HG03432 (cell line): ENCODE data around the gene ATAD2B.
A peak's percentile ranks its signal among the peaks of the same experiment; 100 is the strongest.
"Not testable (repeated sequence)": the region's sequence is repeated elsewhere in the genome, so short reads cannot be mapped to it uniquely, and the experiment has no call there.

ENCODE experiments used
- ATAC-seq: cut with Tn5 transposase; IDR thresholded peaks from one replicate; pipeline ENCODE4 v1.9.1; 2021; ENCODE audit warnings: mild to moderate bottlenecking, moderate library complexity; ENCODE audit not compliant: unreplicated experiment

The ATAD2B gene

DNA sequence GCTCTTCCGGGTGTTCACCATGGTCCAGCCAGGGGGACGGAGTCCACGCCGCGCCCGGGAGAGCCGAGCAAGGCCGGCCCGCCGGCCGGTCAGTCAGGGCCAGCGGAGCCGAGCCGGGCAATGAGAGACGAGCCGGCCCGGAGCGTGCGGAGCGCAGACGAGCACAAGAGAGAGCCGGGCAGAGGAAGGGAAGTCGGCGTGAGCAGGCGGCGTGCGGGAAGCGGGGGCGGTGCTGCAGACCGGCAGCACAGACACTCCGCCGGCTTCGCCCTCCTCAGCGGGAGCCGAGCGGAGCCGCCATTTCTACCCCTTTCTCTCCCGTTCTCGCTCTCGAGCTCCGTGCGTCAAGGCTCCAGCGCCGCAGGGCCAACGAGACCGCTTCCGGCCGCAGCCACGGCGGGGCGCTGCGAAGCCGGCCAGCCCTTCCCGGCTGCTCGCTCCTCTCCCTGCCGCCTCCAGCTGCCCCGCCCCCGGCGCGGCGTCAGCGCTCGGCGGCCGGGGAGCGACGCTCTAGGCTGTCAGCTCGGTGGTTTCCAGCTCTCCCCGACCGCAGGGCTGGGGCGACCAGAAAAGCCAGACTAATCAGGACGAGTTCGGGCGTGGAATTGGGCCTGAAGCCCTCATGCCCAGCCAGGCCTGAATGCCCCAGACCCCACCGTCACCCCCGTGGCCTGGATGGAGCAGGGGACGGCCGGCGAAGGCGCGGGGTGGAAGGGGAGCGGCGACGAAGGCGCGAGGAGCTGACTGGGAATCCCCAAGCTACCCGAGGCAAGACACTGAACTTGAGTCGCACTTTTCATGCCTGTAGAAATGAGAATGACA, at the start of gene ATAD2B:
ATAD2B (minus strand) TSS at position 374 of the 822 bp plus-strand sequence; CDS start at position 21, 353 bp downstream.
- peak; percentile 82 for ATAC-seq

- no peak for ATAC-seq
Observed at GRCh38 chr2:23967846-23968245, 40.9 kb upstream of the ATAD2B start.

DNA sequence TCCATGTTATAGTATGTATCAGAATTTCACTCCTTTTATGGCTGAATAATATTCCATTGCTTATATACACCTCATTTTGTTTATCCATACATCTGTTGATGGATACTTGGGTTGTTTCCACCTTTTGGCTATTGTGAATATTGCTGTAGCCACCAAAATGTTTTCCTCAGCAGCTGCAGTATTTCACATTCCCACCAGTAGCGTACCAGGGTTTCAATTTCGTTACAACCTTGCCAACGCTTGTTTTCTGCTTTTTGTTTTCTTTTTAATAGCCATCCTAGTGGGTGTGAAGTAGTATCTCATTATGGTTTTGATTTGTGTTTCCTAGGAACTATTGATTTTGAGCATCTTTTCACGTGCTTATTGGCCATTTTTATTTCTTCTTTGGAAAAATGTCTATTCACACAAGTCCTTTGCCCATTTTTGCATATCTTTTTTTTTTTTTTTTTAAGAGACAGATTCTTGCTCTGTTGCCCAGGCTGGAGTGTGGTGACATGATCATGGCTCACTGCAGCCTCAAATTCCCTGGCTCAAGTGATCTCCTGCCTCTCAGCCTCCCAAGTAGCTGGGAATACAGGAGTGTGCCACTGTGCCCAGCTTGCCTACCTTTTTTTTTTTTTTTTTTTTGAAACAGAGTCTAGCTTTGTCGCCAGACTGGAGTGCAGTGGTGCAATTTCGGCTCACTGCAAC, 27.5 kb upstream of the ATAD2B start:
- no peak for ATAC-seq

GRCh38 chr2:23953625-23954024, 26.7 kb upstream of the ATAD2B start:
- ATAC-seq, result no peak

DNA sequence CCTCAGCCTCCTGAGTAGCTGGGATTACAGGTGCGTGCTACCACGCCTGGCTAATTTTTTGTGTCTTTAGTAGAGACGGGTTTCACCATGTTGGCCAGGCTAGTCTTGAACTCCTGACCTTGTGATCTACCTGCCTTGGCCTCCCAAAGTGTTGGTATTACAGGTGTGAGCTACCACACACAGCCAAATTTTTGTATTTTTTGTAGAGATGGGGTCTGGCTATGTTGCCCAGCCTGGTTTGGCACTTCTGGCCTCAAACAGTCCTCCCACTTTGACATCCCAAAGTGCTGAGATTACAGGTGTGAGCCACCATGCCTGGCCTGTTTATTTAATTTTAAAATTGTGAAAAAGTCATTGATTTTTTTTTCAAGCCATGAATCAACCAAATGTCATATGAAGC, 25.6 kb upstream of the ATAD2B start:
- ATAC-seq, result not testable (repeated sequence)

DNA sequence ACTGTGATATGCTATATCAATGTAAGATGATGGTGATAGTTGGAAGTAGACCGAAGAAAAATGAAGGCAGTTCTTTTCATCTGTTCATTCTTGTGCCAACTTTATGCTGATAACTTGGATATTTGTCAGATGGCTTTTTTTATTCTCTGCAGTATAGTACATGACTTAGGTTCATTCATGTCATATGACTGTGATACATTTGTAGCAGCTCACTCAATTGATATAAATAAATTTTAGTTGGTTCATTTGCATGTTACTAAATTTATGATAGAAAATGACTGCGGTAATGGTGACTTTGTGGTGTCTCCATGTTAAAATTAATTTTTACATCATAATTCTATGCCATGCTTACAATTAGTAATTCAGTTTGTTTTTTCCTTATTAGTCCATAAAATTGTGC, 20.4 kb upstream of the ATAD2B start:
- ATAC-seq, result no peak

DNA sequence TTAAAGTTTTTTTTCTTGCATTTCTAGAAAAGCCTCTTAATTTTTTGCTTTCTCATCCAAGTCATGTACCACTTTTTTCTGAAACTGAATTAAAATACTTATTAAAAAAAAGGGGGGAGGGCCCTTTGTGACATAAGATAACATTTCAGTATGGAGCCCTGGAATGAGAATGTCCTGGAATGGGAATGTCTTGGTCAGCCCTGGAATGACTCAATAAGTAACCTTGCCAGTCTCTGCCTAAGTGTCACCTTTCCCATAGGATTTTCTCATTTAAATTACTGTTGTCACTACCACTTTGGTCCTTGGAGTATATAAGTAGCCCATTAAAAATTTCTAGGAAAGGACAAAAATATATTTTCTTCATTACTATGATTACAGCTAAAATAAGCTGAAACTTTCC, 18.1 kb upstream of the ATAD2B start:
- no peak for ATAC-seq

DNA sequence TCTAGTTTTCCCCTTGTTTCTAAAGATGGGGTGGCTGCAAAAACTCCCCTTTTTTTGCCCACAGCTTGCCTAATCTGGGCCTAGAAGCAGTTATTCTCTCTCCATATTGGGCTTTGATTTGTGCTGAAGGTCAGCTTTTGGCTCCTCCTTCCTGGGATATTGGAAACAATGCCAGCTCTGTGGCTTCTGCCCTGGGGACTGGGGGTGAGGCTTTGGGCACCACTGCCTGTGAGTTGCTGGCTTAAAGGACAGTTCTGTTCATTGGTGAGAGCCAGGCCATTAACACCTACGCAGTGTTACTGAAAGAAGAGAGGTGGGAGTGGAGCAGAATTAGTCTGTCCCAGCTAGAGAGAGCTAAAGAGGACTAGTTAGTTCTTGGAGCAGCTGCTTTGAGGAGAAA, 17.6 kb upstream of the ATAD2B start:
- no peak for ATAC-seq

- no peak for ATAC-seq
Observed at GRCh38 chr2:23943666-23944065, 16.7 kb upstream of the ATAD2B start.

- no peak for ATAC-seq
Observed at GRCh38 chr2:23941644-23942043, 14.7 kb upstream of the ATAD2B start.

DNA sequence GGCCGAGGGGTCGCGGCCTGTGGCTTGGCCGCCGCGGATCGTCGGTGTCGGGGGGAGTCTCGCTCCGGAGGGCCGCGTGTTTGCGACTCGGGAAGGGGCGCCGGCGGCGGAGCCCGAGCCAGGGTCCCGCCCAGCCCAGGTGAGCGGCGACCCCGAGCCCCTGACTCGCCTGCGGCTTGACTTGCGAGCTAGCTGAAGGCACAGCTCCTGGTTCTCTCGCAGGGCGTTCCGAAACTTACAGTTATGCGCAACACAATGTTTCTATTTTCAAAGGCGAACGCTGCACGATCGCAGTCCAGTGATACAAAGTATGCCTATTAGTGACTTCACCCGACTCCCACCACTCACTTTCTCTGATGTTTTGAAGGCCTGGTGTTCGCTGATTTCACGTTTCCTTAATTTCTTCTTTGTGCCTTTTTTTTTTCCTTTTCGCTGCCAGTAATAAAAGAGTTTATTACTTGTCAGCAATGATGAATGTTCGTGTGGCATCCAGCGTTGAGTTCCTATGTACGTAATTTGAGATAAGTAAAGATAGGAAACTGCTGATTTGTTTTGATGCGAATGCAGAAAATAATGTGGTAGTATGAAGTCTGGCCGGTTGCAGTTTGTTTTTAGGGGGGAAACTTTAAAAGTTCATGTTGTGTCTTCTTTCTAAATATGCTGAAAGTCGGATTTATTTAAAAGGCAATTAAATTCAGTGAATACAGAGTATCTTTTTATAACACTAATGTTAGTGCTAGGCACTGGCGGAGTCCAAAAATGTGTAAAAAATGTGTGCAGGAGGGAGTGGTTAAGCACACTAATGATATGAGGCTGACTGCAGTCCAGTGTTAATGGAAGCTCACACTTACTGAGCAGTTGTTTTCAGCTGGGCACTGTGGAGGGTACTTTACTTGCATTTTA, 14.0 kb upstream of the ATAD2B start:
- ATAC-seq, result peak; percentile 60

DNA sequence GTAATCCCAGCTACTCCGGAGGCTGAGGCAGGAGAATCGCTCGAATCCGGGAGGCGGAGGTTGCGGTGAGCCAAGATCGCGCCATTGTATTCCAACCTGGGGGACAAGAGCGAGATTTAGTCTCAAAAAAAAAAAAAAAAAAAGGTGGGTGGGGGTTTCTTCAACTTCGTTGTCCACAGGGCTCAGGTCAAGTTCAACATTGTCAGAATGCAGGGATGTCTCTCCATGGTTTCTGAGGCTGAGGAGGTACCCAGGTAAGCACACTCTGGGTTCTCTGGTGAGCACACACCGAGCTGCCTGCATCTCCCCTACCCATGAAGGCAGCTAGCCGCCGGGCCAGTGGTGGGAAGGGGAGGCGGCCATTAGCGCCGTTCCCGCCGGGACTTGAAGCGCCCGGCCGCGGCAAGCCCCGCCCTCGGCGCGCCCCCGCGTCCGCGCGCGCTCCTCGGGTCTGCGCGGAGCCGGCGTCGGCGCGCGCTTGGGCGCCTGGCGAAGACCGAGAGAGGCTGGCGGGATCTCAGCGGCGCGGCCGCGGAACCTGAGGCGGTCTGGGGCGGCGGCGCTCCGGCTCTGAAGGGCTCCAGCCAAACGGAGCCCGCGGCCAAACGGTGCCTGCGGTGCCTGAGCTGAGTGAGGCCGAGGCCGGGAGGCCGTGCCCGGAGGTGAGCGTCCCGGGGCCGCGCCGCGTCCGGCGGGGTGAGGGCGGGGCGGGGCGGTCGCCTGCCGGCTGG, 13.2 kb upstream of the ATAD2B start, which contains the start of gene UBXN2A:
UBXN2A (plus strand) TSS at position 477 of the 731 bp plus-strand sequence. CDS start 17,852 bp downstream, outside the sequence.
- peak; percentile 83 for ATAC-seq

DNA sequence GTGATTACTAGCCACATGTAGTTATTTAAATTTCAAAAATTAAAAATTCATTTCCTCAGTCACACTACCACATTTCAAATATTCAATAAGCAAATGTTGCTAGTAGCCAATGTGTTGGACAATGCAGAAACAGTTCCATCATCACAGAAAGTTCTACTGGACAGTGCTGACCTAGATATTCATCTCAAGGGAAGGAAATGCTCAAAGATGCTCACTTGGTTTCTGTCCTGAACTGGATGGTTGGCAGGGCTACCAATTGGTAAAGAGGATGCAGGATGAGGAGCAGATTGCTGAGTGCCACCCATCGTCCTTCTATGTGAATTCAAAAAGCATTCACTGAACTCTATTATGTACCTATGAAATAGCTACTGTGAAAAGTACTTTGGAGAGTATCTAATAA, 7.3 kb upstream of the ATAD2B start:
- no peak for ATAC-seq

- peak; percentile 32 for ATAC-seq
Observed at GRCh38 chr2:23926290-23926749, 603 bp downstream of the ATAD2B start.

DNA sequence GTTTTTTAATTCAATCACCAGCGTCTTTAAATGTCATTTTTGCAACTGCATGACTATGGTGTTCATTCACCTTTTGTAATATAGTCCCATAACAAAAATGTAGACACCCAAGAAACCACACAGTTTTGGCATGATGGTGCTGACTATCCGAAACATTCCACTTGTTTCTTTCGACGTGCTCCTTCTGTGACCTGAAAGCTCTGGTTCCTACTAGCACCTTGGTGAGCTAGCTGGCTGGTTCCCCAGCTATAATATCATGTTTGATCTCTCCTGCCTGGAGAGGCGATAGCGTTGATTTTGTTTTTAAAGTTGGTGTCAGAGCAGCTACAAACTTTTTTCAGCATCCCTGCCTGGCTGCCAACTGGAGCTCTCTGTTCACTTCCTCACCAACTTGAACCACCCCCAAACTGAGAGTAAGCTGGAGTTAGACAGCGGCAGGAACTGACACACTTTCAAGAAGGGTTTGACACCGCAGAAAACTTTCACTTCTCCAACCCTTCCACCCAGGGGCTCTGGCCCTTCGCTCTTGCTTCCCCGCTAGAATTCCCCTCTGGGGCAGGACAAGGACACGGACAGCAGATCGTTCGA, 1.1 kb downstream of the ATAD2B start:
- peak; percentile 65 for ATAC-seq

DNA sequence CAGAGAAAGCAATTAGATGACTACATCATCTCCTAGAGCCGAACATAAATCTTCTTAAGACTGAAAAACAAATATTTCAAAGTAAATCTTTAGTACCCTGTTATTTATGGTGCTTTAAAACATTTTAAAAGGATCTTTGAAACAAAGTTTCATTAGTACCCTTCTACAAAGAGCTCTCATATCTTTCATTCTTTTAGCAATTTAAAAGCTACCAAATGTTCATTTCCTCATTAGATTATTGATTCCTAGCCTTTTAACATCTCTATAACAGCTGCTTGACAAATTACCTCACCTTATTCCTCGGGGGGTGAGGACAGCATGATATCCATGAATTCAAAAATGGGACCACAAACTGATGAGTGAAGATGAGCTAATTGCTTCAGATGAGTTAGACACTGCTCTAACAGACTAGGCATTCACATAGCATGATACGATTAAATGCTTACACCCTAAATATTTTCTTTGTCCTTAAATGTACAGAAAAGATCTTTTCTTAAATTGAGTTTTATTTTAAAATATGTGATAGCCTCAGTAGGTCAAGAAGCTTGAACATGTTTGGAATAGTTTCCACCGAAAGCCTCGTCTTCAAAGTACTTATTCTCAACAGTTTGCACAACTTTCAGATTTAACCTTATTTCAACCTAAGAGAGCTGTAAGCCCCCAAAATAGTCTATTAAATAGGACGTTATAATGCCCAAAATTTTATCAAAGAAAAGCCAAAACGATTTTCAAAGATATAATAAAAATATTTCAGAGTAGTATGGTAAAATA, 2.1 kb downstream of the ATAD2B start:
- ATAC-seq, result no peak

DNA sequence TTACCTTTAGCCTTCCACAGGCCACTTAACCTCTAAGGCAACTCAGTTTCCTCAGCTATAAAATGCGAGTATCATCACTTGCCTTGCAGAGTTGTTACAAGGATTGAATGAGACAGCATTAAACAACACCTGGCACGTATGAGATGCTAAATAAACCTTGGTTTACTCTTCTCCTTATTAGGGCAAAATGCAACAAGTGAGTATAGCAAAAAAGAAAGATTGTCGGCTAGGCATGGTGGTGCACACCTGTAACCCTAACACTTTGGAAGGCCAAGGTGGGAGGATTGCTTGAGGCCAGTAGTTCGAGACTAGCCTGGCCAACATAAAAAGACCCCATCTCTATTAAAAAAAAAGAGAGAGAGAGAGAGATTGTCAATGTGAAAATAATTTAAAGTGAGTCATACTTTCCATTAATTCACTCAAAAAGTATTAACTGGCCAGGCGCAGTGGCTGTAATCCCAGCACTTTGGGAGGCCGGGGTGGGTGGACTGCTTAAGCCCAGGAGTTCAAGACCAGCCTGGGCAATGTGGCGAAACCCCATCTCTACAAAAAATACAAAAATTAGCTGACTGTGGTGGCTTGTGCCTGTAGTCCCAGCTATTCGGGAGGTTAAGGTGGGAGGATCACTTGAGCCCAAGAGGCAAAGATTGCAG, 8.0 kb downstream of the ATAD2B start:
- ATAC-seq, result no peak

DNA sequence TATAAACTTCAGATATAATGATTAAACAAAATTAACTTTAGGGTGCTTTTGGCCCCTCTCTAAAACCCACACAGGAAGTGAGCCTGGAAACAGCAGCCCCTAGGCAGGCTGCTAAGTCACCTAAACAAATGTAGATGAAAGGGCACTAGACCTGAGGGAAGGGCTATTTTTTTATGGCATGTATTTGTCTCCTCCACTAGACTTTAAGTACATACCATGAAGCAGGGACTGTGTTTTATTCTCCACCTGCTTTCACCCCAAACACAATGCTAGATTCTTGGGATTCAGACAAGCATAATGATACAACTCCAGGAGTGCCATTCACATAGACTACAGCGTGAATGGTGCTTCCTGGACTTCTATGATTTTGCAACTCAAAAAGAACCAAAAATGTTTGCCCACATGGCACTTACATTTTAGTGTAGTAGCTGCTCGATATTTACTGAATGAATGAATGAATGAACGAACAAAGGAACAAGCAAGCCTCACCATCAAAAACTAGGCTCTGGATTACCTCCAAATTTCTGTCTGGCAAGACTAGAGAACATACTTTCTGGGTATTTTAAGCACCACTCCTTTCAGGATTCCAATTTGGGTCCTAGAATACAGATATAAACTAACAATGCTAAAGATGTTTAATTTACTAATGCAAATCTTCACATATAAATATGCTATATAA, 10.1 kb downstream of the ATAD2B start:
- ATAC-seq, result peak; percentile 68
